Right atrium auricular region (tissue), 2 donors: Measurements from ENCODE around the gene RPS4Y2. TPM values are rescaled to one million over a fixed set of nuclear protein-coding genes. Genes with fewer than 3 reads are reported as not detected.

Experiments used
- DNase-seq: peaks from one replicate; pipeline ENCODE4 v3.0.0-alpha.2; 2019; ENCODE audit warnings: low spot score
- H3K27ac ChIP-seq, 2 donors: fragments of 200-600 bp; sonication (generic); 1 replicate in 1 of 2; 2 replicates in 1 of 2; pipeline ENCODE4 v1.5.1; 2016 to 2019
- H3K27me3 ChIP-seq, 2 donors: fragments of 200-600 bp; sonication (generic); one replicate each; pipeline versions ENCODE4 v1.5.1 to v1.6.0; 2017 to 2019
- H3K36me3 ChIP-seq: fragments of 200-600 bp; sonication (generic); one replicate; pipeline ENCODE4 v1.5.1; 2016
- H3K4me1 ChIP-seq, 2 donors: fragments of 200-600 bp; sonication (generic); one replicate each; pipeline versions ENCODE4 v1.5.1 to v1.6.0; 2017 to 2019
- H3K4me3 ChIP-seq, 2 donors: fragments of 200-600 bp; sonication (generic); 1 replicate in 1 of 2; 2 replicates in 1 of 2; pipeline ENCODE4 v1.5.1; 2017 to 2019; ENCODE audit warnings: mild to moderate bottlenecking in 1 of 2, moderate library complexity in 1 of 2
- H3K9me3 ChIP-seq, 2 donors: fragments of 200-600 bp; sonication (generic); one replicate each; pipeline ENCODE4 v1.5.1; 2019
- CTCF ChIP-seq, 2 donors: fragments of 200-600 bp; sonication (generic); IDR thresholded peaks; one replicate each; pipeline ENCODE4 v1.5.1; 2019; ENCODE audit warnings: antibody characterized with exemption in 2 of 2
- total RNA-seq, 2 donors: library from RNA; depleted of rRNA; stranded (reverse); fragments of >200 nt; gene quantifications; one replicate each; pipeline ENCODE4 v1.1.0, GENCODE V29; 2016

The RPS4Y2 gene
- total RNA-seq, 2 donors from 2014 or later: not detected

GRCh38 chrY:20798351-20799049, 42.6 kb downstream of the RPS4Y2 start:
- Histone ChIP-seq H3K4me1 (no peaks in the 10 kb centered on the region), H3K36me3 (no peaks in the 10 kb centered on the region), H3K27ac (no peak overlapping the region), H3K4me3 (no peak overlapping the region), H3K27me3 (no peaks in the 10 kb centered on the region), H3K9me3 (no peaks in the 10 kb centered on the region)
- DNase-seq: no peak
- TF ChIP-seq CTCF (IDR thresholded peaks at IDR 0.05): no peak

- no peak overlapping the region for H3K27ac ChIP-seq
- no peaks in the 10 kb centered on the region for H3K36me3 ChIP-seq
- H3K4me3 ChIP-seq: no peak overlapping the region
- no peaks in the 10 kb centered on the region for H3K9me3 ChIP-seq
- no peak for DNase-seq
- H3K4me1 ChIP-seq: no peaks in the 10 kb centered on the region
- TF ChIP-seq CTCF (IDR thresholded peaks at IDR 0.05): no peak
- H3K27me3 ChIP-seq: no peaks in the 10 kb centered on the region
Observed at GRCh38 chrY:20802659-20803058, 46.8 kb downstream of the RPS4Y2 start.

- DNase-seq: no peak
- Histone ChIP-seq H3K27me3 (no peaks in the 10 kb centered on the region), H3K4me1 (no peaks in the 10 kb centered on the region), H3K27ac (no peak overlapping the region), H3K36me3 (no peaks in the 10 kb centered on the region), H3K9me3 (no peaks in the 10 kb centered on the region), H3K4me3 (no peak overlapping the region)
- TF ChIP-seq CTCF (IDR thresholded peaks at IDR 0.05): no peak
Observed at GRCh38 chrY:20806243-20806642, 50.3 kb downstream of the RPS4Y2 start.

- Histone ChIP-seq H3K4me3 (no peak overlapping the region), H3K4me1 (no peaks in the 10 kb centered on the region)
- no peak for DNase-seq
Observed at GRCh38 chrY:20813459-20813858, 57.6 kb downstream of the RPS4Y2 start.

GRCh38 chrY:20814794-20815193, 58.9 kb downstream of the RPS4Y2 start:
- no peak for DNase-seq
- Histone ChIP-seq H3K4me1 (no peaks in the 10 kb centered on the region), H3K27me3 (no peaks in the 10 kb centered on the region), H3K9me3 (no peaks in the 10 kb centered on the region), H3K36me3 (no peaks in the 10 kb centered on the region), H3K4me3 (no peak overlapping the region), H3K27ac (no peak overlapping the region)
- TF ChIP-seq CTCF (IDR thresholded peaks at IDR 0.05): no peak

More at GRCh38 chrY:20813459-20813858, 57.6 kb downstream of the RPS4Y2 start:
- no peaks in the 10 kb centered on the region for H3K27me3 ChIP-seq
- H3K9me3 ChIP-seq: no peaks in the 10 kb centered on the region
- no peaks in the 10 kb centered on the region for H3K36me3 ChIP-seq
- no peak for TF ChIP-seq CTCF (IDR thresholded peaks at IDR 0.05)
- H3K27ac ChIP-seq: no peak overlapping the region

- Histone ChIP-seq H3K27me3 (no peaks in the 10 kb centered on the region), H3K4me1 (no peaks in the 10 kb centered on the region), H3K36me3 (no peaks in the 10 kb centered on the region), H3K9me3 (no peaks in the 10 kb centered on the region), H3K4me3 (no peak overlapping the region), H3K27ac (no peak overlapping the region)
- no peak for DNase-seq
- TF ChIP-seq CTCF (IDR thresholded peaks at IDR 0.05): no peak
Observed at GRCh38 chrY:20817067-20817466, 61.2 kb downstream of the RPS4Y2 start.
